ENCODE data around the gene PWWP2B. TPM values are rescaled to one million over a fixed set of nuclear protein-coding genes. Genes with fewer than 3 reads are reported as not detected.
"Not testable (repeated sequence)": the region's sequence is repeated elsewhere in the genome, so short reads cannot be mapped to it uniquely, and the experiment has no call there.

Gene PWWP2B
- polyA plus RNA-seq, 2 of the 4 experiments (the other 2 are of a cell fraction) = 2.8 to 7.3 TPM

GRCh38 chr10:132352462-132353308 is 44.3 kb upstream of the PWWP2B start:
- not testable (repeated sequence) for H3K9me3 ChIP-seq, H3K4me3 ChIP-seq, H3K27ac ChIP-seq, H3K4me1 ChIP-seq, FAIRE-seq, H3K4me2 ChIP-seq
- ATAC-seq (peak; percentile 90 to 93), DNase-seq (ENCODE audit: low read depth in 1 of 2, low spot score in 1 of 2) (peak; percentile 72 to 81)
- POLR2A ChIA-PET = interaction anchor here (0.6 kb wide), 1 partner anchor 21 kb away, joined by 5 read pairs; no protein-coding TSS in a partner anchor
- WGBS (ENCODE audit: missing lambda C conversion rate) = 33% methylated on average over 25 of the region's 44 CpGs
- CTCF ChIA-PET = interaction anchor here (0.6 to 5.3 kb wide), 35 partner anchors 9 to 162 kb away, joined by 3 to 49 read pairs (median 4); no protein-coding TSS in a partner anchor
- TF ChIP-seq RAD21 (conservative IDR thresholded peaks at IDR 0.05 in 1 of 2, IDR thresholded peaks at IDR 0.05 in 1 of 2) (peak; percentile 73 to 84), CTCF (IDR thresholded peaks at IDR 0.05) (peak; percentile 69), SMC3 (IDR thresholded peaks at IDR 0.05) (peak; percentile 86)

- ChIA-PET CTCF (interaction anchor here (0.6 to 5.3 kb wide), 36 partner anchors 9 to 161 kb away, joined by 3 to 49 read pairs (median 4); no protein-coding TSS in a partner anchor), POLR2A (interaction anchor here (0.6 kb wide), 1 partner anchor 22 kb away, joined by 5 read pairs; no protein-coding TSS in a partner anchor)
- DNase-seq (ENCODE audit: low read depth in 1 of 2, low spot score in 1 of 2) (no peak), FAIRE-seq (no peak), ATAC-seq (no peak)
- H3K9me3 ChIP-seq = no peaks in the 10 kb centered on the region
- no peak overlapping the region for H3K4me3 ChIP-seq
- 92% methylated on average over 20 of the region's 20 CpGs for WGBS (ENCODE audit: missing lambda C conversion rate)
- H3K27ac ChIP-seq = no peak overlapping the region
- no peak for TF ChIP-seq ZC3H11A (IDR thresholded peaks at IDR 0.05)
- no peak for TF ChIP-seq CHD2 (IDR thresholded peaks at IDR 0.05; ENCODE audit: low read length, partially characterized antibody)
- no peak for TF ChIP-seq REST (IDR thresholded peaks at IDR 0.05)
- TF ChIP-seq ZFP36 (IDR thresholded peaks at IDR 0.05; ENCODE audit: borderline replicate concordance, partially characterized antibody) = no peak
- no peak for TF ChIP-seq JUN (IDR thresholded peaks at IDR 0.05)
- TF ChIP-seq JUNB (IDR thresholded peaks at IDR 0.05) = no peak
- no peak for TF ChIP-seq CTCF (IDR thresholded peaks at IDR 0.05)
- TF ChIP-seq PBX3 (IDR thresholded peaks at IDR 0.05) = no peak
- H3K4me2 ChIP-seq = no peak overlapping the region
- no peaks in the 10 kb centered on the region for H3K4me1 ChIP-seq
Observed at GRCh38 chr10:132353456-132354355, 43.3 kb upstream of the PWWP2B start.
